Astrocyte of the spinal cord (primary cell): ENCODE measurements around the gene EDAR.

Source experiments
- DNase-seq: peaks from one replicate; pipeline ENCODE4 v3.0.0; 2011; ENCODE audit warnings: low read depth, low spot score
- H3K4me3 ChIP-seq: 2 replicates; pipeline ENCODE4 v1.5.1; 2011; ENCODE audit warnings: low read depth, mild to moderate bottlenecking, low read length, moderate library complexity
- in situ Hi-C: cut with HindIII; loops from 2 replicates; pipeline ENCODE4 v1.10.0; 2017; ENCODE audit warnings: low sequenced_read_pairs
- TF ChIP-seq, protein P1 (sequence below): IDR thresholded peaks from 2 replicates; pipeline ENCODE4 v1.5.1; 2012; ENCODE audit warnings: low read depth, mild to moderate bottlenecking, low read length, inconsistent platforms

Gene EDAR

DNA sequence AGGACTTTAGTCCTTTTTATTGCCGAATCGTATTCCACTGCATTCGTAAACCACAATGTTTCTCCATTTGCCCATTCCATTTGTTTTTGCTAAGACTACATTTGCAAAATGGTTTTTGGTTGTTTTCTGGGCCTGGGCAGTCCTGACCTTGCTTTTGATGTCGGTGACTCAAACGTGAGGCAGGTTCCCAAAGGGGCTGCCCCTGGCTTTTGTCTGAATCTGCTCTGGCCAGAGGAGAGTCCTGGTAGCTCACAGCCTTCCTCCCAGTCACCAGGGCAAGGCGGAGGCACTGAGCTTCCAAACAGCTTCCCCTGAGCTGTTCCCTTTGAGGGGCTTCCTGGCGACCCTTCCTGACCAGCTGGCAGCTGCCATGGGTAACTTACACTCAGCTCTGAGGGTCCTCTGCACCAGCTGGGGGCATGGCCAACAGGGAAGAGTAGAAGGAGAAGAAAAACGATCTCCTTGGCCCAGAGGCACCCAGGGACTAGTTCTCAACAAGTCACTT is 47.8 kb downstream of the EDAR start:
- no peak overlapping the region for H3K4me3 ChIP-seq
- TF ChIP-seq, protein P1, sequence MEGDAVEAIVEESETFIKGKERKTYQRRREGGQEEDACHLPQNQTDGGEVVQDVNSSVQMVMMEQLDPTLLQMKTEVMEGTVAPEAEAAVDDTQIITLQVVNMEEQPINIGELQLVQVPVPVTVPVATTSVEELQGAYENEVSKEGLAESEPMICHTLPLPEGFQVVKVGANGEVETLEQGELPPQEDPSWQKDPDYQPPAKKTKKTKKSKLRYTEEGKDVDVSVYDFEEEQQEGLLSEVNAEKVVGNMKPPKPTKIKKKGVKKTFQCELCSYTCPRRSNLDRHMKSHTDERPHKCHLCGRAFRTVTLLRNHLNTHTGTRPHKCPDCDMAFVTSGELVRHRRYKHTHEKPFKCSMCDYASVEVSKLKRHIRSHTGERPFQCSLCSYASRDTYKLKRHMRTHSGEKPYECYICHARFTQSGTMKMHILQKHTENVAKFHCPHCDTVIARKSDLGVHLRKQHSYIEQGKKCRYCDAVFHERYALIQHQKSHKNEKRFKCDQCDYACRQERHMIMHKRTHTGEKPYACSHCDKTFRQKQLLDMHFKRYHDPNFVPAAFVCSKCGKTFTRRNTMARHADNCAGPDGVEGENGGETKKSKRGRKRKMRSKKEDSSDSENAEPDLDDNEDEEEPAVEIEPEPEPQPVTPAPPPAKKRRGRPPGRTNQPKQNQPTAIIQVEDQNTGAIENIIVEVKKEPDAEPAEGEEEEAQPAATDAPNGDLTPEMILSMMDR = no peak
- in situ Hi-C loops = no loop called here
- DNase-seq = no peak

- no peak overlapping the region for H3K4me3 ChIP-seq
- in situ Hi-C loops = no loop called here
- DNase-seq = no peak
- TF ChIP-seq, protein P1 = no peak
These were observed 48.9 kb downstream of the EDAR start for GRCh38 chr2:108940156-108940555.

- no peak overlapping the region for H3K4me3 ChIP-seq
- in situ Hi-C loops = no loop called here
- peak; percentile 53 for DNase-seq
- TF ChIP-seq, protein P1 = no peak
These were observed 50.8 kb downstream of the EDAR start for GRCh38 chr2:108938077-108938710.

DNA sequence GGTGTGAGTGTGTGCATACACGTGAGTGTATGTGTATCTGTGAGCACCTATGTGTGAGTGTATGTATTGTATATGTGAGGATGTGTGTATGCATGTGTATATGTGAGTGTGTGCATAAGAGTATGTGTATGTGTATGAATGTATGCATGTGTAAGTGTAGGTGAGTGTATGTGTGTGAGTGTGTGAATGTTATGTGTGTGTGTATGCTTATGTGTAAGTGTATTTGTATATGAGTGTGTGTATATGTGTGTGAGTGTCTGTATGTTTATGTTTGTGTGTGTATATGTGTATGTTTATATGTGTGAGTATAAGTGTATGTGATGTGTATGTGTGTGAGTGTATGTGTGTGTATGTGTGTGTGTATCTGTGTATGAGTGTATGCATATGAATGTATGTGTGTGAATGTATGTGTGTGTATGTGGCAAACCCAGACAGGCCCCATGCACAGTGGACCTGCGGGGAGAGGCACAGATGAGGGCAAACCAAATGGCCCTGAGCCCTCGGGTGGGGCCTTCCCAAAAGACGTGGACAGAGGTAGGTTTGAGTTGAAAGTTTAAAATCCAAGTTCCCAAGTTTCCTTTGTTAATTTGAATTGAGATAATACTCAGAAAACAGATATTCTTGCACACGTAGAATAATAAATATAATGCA is 51.5 kb downstream of the EDAR start:
- TF ChIP-seq, protein P1 = no peak
- no peak for DNase-seq
- H3K4me3 ChIP-seq = no peak overlapping the region
- in situ Hi-C loops = no loop called here

GRCh38 chr2:108936866-108937265 is 52.2 kb downstream of the EDAR start:
- TF ChIP-seq, protein P1 = no peak
- DNase-seq = no peak
- in situ Hi-C loops = no loop called here
- H3K4me3 ChIP-seq = no peak overlapping the region

GRCh38 chr2:108936076-108936864 is 52.8 kb downstream of the EDAR start:
- TF ChIP-seq, protein P1 = no peak
- H3K4me3 ChIP-seq = no peak overlapping the region
- in situ Hi-C loops = no loop called here
- DNase-seq = no peak
